ENCODE measurements around the gene PITPNM1.

PITPNM1 gene

DNA sequence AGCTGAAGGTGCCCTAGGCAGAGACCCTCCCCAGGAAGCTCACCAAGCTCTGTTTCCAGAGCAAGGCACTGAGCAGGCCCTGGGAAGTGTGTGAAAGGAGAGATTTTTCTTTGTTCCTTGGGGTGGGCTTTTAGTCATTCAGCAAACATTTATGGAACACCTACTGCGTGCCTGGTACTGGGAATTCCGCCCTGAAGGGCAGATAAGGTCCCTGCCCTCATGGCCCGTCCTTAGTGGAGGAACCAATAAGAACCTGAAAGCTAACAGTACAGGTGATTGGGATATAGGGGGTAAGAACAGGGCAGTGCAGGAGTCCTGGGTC, 40.0 kb downstream of the PITPNM1 start:
- no peak for TF ChIP-seq ZFP3 (CRISPR knock-in tag; IDR thresholded peaks at IDR 0.05)
- TF ChIP-seq, protein P1, sequence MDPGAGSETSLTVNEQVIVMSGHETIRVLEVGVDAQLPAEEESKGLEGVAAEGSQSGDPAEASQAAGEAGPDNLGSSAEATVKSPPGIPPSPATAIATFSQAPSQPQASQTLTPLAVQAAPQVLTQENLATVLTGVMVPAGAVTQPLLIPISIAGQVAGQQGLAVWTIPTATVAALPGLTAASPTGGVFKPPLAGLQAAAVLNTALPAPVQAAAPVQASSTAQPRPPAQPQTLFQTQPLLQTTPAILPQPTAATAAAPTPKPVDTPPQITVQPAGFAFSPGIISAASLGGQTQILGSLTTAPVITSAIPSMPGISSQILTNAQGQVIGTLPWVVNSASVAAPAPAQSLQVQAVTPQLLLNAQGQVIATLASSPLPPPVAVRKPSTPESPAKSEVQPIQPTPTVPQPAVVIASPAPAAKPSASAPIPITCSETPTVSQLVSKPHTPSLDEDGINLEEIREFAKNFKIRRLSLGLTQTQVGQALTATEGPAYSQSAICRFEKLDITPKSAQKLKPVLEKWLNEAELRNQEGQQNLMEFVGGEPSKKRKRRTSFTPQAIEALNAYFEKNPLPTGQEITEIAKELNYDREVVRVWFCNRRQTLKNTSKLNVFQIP (CRISPR knock-in tag; IDR thresholded peaks at IDR 0.05; ENCODE audit: borderline replicate concordance, low read depth): no peak
- no peak for ATAC-seq

- ATAC-seq: peak; percentile 79
- no peak for TF ChIP-seq ZFP3 (CRISPR knock-in tag; IDR thresholded peaks at IDR 0.05)
- 0 out of 2 replicates have a peak, but pooled peaks have one; percentile 24 for TF ChIP-seq CSDC2 (CRISPR knock-in tag; IDR thresholded peaks at IDR 0.05)
These were observed 40.6 kb downstream of the PITPNM1 start for GRCh38 chr11:67464411-67465188.

DNA sequence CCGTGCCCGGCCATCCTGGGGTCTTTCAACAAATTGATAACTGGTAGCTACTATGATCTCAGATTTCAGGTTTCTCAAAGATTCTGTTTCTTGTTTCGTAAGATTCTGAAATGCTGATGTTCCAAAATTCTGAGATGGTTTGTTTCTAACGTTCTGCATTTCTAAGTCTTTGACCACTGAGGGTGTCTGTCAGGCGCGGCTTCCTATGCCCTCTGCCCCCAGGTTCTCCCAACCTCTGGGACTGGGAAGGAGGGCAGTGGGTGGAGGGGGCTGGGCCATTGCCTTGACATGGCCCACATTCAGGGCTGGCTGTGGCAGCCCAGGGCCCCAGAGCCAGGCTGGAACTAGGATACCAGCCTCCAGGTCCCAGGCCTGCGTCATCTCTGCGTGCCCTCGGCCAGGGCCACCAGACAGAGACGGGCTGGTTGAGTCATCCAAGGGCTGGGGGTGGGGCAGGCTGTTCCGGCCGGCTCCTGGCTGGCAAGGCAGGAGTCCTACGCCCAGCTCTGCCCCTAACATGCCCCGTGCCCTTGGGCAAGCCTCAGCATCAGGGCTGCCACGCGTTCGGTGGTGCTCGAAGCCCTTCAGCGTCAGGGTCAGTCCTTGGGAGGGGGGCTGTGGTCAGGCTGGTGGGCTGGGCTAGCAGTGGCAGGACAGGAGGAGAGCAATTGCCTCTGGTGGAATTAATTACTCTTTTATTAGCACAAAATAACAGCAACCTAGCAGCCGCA, 41.3 kb downstream of the PITPNM1 start:
- peak; percentile 57 for ATAC-seq
- peak; percentile 78; the same call in 1 of the 2 replicates for TF ChIP-seq ZFP3 (CRISPR knock-in tag; IDR thresholded peaks at IDR 0.05)
- no peak for TF ChIP-seq ZNF565 (CRISPR knock-in tag; conservative IDR thresholded peaks at IDR 0.05; ENCODE audit: low read depth)
- TF ChIP-seq, protein P2, sequence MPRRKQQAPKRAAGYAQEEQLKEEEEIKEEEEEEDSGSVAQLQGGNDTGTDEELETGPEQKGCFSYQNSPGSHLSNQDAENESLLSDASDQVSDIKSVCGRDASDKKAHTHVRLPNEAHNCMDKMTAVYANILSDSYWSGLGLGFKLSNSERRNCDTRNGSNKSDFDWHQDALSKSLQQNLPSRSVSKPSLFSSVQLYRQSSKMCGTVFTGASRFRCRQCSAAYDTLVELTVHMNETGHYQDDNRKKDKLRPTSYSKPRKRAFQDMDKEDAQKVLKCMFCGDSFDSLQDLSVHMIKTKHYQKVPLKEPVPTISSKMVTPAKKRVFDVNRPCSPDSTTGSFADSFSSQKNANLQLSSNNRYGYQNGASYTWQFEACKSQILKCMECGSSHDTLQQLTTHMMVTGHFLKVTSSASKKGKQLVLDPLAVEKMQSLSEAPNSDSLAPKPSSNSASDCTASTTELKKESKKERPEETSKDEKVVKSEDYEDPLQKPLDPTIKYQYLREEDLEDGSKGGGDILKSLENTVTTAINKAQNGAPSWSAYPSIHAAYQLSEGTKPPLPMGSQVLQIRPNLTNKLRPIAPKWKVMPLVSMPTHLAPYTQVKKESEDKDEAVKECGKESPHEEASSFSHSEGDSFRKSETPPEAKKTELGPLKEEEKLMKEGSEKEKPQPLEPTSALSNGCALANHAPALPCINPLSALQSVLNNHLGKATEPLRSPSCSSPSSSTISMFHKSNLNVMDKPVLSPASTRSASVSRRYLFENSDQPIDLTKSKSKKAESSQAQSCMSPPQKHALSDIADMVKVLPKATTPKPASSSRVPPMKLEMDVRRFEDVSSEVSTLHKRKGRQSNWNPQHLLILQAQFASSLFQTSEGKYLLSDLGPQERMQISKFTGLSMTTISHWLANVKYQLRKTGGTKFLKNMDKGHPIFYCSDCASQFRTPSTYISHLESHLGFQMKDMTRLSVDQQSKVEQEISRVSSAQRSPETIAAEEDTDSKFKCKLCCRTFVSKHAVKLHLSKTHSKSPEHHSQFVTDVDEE (CRISPR knock-in tag; IDR thresholded peaks at IDR 0.05): no peak
- no peak for TF ChIP-seq ZNF8 (CRISPR knock-in tag; IDR thresholded peaks at IDR 0.05)
- TF ChIP-seq TCF4 (CRISPR knock-in tag; IDR thresholded peaks at IDR 0.05; ENCODE audit: borderline replicate concordance): no peak

DNA sequence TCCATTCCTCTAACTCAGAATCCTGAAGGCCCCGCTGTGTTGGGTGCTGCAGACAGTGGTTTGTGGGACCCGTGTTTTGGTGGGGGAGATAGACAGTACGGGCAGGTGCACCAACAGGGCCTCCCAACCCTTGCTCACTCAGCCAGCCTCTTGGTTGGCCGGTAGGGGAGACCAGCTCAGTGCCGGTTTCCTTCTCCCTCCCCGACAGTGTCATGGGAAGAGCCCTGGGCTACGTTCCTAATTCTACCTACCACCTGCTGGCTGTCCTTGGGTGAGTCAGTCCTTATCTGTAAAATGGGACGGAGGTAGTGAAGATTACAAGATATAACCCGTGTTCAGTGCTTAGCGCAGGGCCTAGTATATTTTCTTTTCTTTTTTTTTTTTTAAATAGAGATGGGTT, 42.0 kb downstream of the PITPNM1 start:
- TF ChIP-seq BACH2 (CRISPR knock-in tag; IDR thresholded peaks at IDR 0.05; ENCODE audit: borderline replicate concordance) (no peak), ZNF8 (CRISPR knock-in tag; IDR thresholded peaks at IDR 0.05) (no peak), ZFP3 (CRISPR knock-in tag; IDR thresholded peaks at IDR 0.05) (no peak), ZNF70 (CRISPR knock-in tag; IDR thresholded peaks at IDR 0.05) (no peak), CSDC2 (CRISPR knock-in tag; IDR thresholded peaks at IDR 0.05) (no peak), ZFP30 (CRISPR knock-in tag; IDR thresholded peaks at IDR 0.05) (no peak), ESRRG (CRISPR knock-in tag; IDR thresholded peaks at IDR 0.05) (no peak), RARB (CRISPR knock-in tag; IDR thresholded peaks at IDR 0.05) (no peak), ZNF565 (CRISPR knock-in tag; conservative IDR thresholded peaks at IDR 0.05; ENCODE audit: low read depth) (no peak), ZC3H10 (CRISPR knock-in tag; IDR thresholded peaks at IDR 0.05) (no peak), TCF4 (CRISPR knock-in tag; IDR thresholded peaks at IDR 0.05; ENCODE audit: borderline replicate concordance) (no peak), OSR1 (CRISPR knock-in tag; IDR thresholded peaks at IDR 0.05) (no peak), TOX (CRISPR knock-in tag; IDR thresholded peaks at IDR 0.05; ENCODE audit: borderline replicate concordance) (no peak), ISL1 (CRISPR knock-in tag; IDR thresholded peaks at IDR 0.05) (no peak), PPARA (CRISPR knock-in tag; IDR thresholded peaks at IDR 0.05; ENCODE audit: borderline replicate concordance) (no peak), SNAI2 (CRISPR knock-in tag; IDR thresholded peaks at IDR 0.05) (no peak)
- TF ChIP-seq, protein P3, sequence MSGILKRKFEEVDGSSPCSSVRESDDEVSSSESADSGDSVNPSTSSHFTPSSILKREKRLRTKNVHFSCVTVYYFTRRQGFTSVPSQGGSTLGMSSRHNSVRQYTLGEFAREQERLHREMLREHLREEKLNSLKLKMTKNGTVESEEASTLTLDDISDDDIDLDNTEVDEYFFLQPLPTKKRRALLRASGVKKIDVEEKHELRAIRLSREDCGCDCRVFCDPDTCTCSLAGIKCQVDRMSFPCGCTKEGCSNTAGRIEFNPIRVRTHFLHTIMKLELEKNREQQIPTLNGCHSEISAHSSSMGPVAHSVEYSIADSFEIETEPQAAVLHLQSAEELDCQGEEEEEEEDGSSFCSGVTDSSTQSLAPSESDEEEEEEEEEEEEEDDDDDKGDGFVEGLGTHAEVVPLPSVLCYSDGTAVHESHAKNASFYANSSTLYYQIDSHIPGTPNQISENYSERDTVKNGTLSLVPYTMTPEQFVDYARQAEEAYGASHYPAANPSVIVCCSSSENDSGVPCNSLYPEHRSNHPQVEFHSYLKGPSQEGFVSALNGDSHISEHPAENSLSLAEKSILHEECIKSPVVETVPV (CRISPR knock-in tag; IDR thresholded peaks at IDR 0.05): no peak
- TF ChIP-seq, protein P4, sequence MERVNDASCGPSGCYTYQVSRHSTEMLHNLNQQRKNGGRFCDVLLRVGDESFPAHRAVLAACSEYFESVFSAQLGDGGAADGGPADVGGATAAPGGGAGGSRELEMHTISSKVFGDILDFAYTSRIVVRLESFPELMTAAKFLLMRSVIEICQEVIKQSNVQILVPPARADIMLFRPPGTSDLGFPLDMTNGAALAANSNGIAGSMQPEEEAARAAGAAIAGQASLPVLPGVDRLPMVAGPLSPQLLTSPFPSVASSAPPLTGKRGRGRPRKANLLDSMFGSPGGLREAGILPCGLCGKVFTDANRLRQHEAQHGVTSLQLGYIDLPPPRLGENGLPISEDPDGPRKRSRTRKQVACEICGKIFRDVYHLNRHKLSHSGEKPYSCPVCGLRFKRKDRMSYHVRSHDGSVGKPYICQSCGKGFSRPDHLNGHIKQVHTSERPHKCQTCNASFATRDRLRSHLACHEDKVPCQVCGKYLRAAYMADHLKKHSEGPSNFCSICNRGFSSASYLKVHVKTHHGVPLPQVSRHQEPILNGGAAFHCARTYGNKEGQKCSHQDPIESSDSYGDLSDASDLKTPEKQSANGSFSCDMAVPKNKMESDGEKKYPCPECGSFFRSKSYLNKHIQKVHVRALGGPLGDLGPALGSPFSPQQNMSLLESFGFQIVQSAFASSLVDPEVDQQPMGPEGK (CRISPR knock-in tag; IDR thresholded peaks at IDR 0.05; ENCODE audit: borderline replicate concordance): no peak
- no peak for ATAC-seq
